Measurements from ENCODE around the gene ANKS1B.
A peak's percentile ranks its signal among the peaks of the same experiment; 100 is the strongest.

Gene ANKS1B

DNA sequence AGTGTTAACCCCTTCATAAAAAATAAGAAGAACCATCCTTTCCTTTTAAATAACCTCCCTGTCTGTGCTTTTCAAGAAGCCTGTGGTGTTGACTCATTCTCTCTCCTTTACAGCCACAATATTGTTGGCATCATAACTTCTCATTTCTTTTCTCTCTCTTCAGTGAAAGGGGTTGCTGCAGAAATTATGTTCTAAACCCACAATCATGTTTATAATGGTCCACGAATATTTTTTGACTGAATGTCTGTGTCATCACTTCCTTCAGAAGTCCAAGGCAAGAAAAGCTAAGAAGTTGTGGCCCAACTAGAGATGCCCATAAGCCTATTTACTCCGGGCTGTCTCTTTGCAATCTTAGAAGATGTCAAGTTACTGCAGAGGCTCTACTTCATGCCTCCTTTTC lies 851.3 kb downstream of the ANKS1B start:
- no peak for DNase-seq (ENCODE audit: low read depth in 2 of 2)

DNA sequence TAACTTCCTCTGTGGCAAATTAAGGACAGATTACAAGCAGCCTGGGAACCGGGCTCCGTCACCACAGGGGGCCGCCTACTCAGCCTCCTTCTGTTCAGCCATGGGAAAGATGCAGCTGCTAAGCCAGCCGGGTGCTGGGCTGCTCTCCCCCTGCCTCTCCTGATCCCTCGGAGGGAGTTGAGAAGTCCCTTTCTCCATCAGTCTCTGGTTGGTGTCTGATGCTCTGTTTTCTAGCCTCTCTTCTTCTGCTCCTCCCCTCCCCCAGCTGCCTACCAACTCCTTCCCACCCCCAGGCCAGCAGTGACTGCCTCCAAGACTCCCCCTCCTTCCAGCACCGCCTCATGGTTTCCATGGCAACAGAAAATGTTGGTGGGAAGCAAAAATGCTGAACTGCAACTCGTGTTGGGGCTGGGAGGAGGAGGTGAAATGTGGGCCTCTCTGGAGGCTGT lies 853.0 kb downstream of the ANKS1B start:
- peak; percentile 18 to 29 for DNase-seq (ENCODE audit: low read depth in 2 of 2)

DNA sequence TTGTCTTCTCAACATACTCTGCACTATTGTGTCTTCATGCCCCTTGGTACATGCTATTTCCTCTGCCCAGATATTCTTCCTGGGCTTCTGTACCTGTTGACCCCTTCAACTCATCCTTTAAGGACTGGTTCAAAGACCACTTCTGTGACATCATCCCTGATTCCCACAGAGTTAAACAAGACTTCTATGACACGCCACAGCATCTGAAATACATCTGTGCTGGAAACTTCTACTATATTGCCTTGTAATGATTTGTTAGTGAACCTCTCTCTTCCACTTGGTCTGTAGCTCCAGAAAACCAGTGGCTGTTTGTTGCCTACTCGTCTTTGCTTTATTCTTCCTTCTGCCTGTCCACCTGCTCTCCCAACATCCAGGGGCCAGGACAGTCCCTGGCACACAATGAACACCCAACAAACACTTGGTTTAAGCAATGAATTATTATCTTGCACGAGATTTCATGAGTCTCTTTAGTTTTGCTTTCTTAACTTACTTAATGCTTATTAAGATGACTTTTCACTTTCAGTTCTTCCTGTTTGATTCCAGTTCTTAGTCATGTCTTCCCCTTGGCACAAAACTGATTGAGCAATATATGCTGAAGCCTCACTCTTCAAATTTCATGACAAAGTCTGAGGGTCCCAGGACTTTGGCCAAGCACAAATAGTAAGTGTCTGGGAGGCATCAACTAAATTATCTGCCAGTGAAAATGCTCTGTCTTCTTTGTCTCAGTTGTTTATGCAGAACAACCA lies 853.8 kb downstream of the ANKS1B start:
- DNase-seq (ENCODE audit: low read depth in 2 of 2): peak in 1 of 2 experiments; percentile 5

DNA sequence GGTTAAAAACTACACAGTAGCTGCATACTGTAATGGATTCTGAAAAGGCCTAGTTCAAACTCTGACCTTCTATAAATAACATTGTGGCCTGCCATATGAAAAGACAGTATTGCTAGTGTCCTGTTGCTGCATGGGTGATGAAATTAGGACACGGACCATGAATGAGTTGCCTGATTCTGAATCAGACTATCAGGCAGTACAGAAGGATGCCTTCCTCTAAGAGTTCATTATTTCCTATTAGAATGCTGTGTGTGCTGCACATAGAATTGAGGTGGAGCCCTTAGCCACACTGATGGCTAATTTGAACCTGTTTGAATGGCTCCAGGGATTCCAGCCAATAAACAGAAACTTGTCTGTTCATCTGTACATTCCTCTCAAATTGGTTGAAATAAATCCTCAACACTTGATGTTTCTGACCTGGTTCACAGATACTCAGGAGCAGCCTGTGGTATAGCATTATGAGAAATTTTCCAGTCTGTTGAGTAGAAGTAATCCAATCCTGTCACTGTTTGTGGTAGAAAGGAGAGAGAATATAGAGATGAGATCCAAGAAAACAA lies 856.4 kb downstream of the ANKS1B start:
- DNase-seq (ENCODE audit: low read depth in 2 of 2): no peak

DNA sequence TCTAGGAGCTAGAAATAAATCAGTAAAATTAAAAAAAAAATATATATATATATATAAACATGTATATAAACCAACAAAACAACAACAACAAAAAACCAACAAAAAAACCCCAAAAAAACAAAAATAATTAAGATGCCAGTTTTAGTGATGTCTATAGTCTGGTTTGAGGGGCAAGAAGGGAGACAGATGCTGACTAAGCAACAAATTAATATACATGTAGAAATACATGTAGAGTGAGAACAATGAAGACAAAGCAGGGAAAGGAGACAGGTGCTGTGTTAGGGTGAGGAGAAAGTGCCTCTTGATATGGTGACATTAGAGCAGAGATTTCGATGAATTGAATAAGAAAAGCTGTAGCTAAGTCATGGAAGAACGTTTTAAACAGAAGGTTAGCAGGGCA lies 861.8 kb downstream of the ANKS1B start:
- no peak for DNase-seq (ENCODE audit: low read depth in 2 of 2)

DNA sequence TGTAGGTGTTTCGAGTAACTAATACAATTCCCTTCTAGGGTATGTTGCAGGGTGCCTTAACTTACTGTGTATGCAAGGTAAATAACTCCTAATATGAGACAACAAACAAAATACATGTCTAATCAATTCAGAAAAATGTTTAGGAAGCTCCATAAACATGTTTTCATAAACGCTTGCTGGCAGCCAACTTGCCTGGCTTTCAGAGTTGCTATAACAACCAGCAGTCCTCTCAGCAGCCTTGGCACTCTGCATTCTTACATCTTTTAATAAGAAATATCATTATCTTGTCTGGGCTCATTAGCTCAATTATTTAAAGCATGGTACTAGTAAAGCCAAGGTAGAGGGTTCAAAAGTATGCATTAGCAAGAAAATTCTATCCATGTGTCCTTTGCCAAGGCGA lies 862.2 kb downstream of the ANKS1B start:
- DNase-seq (ENCODE audit: low read depth in 2 of 2): no peak

DNA sequence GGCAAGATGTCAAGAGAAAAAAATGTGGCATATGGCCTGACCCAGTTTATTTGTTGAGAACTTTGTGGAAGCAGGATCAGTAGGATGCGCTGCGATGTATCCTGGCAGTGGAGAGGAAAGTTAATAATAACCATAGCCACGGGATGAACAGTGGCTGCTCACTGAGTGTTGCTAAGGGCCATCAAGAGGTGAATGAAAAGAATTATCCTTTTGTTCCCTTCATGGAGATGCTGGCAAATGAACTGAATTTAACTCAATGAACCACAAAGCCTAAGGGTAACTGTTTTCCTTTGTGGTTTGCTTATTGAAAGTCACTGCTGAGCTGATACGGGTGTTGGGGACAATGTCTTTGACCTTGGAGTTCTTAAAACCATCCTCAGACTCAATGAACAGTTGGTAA lies 863.2 kb downstream of the ANKS1B start:
- no peak for DNase-seq (ENCODE audit: low read depth in 2 of 2)

DNA sequence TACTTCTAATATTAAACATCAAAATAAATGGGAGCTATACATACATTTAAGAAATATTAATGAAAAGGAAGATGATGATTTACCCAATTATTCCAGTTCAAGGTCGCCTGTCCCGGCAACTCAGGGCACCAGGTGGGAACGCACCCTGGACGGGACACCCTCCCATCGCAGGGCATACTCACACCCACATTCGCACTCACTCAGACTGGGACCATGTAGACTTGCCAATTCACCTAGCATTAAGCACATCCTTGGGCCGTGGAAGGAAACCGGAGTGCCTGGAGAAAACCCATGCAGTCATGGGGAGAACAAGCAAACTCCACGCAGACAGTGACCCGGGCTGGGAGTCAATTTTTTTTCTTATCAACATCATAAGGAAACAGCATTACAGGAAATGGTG lies 864.8 kb downstream of the ANKS1B start:
- DNase-seq (ENCODE audit: low read depth in 2 of 2): no peak

DNA sequence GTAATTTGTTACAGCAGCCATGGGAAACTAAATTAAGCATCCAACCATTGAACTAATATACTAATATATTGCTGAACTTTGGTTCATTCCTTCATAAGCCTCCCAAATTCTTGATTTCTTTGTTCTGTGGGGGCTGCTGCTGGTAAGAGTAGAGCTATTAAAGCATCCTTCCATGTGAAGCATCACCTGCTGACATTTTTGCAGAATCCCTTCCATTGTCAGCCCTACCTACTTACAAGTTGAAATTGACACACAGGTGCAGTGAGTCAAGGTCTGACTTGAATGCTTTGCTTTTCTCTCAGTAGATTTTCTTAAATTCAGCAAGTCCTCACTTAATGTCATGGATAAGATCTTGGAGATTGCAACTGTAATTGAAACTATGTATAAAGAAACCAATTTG lies 865.3 kb downstream of the ANKS1B start:
- DNase-seq (ENCODE audit: low read depth in 2 of 2): no peak

DNA sequence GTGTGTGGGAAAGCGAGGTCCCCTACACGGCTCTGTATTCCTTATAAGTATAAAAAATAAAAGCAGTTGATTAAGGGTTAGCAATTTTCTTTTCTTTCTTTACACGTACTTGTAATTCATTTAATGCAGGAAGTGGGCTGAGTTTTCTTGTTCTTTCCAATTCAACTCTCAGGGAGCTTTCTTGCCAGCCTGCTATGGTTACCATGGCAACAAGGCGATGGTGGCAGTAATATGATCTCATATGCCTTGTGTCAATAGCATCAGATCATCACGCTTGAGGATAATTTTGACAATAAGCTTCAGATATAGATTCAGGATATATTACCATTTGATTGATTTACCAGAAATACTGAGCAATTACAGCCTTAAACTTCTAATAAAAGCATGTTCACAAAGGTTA lies 873.1 kb downstream of the ANKS1B start:
- no peak for DNase-seq (ENCODE audit: low read depth in 2 of 2)

DNA sequence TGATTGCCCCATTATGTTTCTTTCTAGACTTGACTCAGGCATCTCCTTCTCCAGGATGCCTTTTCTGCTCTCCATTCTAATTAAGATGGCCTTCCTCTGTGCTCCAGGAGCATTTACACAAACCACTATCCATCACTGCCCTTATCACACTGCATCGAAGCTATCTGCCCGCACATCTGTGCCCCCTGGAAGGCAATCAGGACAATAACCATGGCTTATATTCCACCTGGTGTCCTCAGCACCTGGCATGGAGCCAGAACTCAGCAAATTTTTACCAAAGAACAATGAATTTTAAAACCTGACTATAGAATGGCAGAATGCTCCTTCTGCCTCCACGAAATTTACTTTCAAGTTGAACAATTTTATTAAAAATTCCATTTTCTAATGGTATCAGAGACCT lies 873.9 kb downstream of the ANKS1B start:
- DNase-seq (ENCODE audit: low read depth in 2 of 2): no peak

DNA sequence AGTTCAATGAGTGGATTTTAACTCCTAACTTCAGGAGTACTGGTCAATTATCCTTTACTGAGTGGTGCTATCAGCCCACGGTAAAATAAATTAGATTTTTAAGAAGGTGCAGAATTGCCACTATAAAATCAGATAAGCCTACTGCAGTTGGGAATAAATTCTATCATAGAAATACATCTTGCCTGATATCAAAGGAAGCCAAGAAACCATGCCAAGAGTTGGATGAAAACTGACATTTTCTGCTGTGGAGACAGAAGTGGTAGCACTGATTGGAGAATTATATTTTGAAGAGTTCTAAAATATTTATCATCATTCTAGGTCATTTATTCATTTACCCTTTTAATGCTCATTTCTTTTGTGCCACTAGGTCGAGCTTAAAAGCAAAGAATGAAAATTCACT lies 874.5 kb downstream of the ANKS1B start:
- no peak for DNase-seq (ENCODE audit: low read depth in 2 of 2)

DNA sequence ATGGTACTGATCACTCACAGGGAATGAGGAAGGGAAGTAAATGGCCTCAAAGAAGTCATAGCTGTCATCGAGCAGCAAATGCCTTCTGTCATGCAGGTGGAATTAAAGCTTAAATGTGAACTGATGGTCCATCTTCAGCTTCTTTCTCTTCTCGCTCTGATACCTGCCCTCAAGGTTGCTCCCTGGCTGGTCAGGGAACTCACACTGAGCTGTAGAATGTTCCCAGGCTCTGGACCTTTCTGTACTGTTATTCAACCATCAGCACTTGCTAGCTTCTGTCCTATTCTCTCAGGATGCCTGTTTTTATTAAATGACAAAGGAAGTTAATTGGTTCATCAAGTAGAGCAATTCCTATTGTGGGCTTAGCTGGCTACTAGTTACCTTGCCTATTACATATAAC lies 875.8 kb downstream of the ANKS1B start:
- no peak for DNase-seq (ENCODE audit: low read depth in 2 of 2)

DNA sequence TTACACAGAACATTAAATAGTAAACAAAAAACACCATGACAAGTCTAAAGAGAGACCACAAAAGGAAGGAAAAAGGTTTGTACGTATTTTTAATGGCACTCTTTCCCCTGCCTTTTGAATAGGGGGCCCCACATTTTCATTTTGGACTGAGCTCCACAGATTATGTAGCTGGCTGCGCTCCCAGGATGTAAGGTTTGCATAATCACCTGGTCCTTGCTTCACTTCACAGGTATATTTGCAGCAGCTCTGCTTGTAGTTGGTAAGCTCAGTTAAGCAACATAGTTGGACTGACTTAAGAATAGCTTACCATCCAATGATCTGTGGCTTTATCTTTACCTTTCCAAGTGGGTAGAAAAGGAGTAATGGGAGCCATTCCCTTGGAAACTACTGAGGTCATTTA lies 885.0 kb downstream of the ANKS1B start:
- no peak for DNase-seq (ENCODE audit: low read depth in 2 of 2)

DNA sequence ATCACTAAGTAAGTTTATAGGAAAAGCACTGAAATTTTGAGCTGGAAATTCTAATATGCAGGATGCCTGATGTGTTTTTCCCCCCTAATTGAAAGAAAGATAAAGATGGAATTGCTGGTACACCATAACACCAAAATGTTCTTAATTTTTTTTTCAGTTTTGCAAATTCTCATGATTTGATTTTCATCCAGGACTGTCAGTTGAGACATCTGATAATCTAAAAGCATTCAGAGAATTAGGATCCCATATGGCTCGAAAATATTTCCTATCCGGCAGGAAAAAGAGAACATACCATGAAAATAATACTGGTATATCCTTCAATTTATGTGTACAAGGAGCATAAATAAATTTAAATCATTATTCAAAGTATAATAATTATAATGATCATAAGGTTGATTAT lies 887.6 kb downstream of the ANKS1B start:
- no peak for DNase-seq (ENCODE audit: low read depth in 2 of 2)

DNA sequence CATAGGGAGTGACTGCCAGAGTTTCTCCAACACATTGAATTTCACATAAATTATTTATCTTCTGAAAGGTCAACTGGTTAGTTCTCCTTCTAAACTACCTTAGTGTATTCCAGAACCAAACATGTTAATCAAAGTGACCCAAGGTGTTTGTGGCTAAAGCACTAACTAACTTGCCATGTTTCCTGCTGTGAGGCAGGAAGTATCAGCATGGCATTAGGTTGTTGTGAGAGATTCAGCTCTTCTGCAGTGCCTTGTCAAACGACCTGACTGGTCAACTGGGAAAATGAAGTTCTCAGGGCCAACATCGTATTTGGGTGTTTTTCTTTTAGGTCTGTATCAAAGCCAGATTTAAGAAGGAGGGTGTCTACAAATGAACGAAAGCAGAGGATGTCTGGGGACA lies 891.6 kb downstream of the ANKS1B start:
- DNase-seq (ENCODE audit: low read depth in 2 of 2): no peak

DNA sequence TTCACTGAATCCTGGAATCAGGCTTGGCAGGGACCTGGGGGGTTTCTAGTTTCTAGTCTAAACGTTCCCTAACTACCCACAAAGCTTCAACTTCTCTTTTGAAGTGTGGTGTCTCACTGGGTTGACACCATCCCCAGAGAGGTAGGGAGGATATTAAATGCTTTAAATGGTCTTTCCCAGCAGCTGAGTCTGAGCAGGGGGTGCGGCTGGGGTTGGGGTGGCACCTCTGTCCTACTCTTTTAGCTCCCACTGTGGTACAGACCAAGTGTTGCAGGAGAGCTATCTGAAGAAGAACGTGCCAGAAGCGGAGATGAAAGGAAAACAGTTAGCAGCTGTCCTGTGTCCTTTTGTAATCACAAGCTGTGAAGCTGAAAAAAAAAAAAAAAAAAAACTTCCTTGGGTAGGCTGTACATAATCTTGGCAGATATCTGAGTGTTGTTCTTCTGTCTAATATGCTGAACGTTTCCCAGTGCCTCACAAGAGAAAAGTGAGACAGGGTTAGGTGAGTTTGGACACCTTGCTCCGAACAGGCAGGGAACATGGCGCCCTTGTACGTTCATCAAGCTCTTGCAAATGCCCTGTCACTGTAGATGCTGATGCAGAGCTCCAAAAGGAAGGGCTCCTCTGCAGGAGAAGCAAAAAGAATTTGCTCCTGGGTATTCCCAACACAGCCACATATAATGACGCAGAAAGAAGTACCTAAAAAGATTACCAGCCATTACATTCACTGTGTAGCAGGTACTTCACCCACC lies 892.5 kb downstream of the ANKS1B start:
- no peak for DNase-seq (ENCODE audit: low read depth in 2 of 2)

DNA sequence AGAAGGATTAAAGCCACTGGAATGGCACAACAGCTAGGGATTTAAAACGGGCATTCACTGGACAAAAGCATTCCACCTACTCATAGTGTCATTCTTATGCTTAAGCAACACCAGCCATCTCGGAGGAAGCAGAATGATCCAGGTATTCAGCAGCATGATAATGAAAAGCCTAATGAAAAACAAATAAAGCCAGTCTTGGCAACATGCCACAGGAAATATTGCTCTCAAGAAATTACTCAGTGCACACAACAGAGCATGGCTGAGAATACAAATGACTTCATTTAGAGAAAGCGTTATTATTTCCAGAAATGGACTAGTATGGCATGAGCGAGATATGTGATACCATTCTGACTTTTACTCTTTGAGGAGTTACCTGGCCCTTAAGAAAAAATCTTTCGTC lies 897.5 kb downstream of the ANKS1B start:
- no peak for DNase-seq (ENCODE audit: low read depth in 2 of 2)

DNA sequence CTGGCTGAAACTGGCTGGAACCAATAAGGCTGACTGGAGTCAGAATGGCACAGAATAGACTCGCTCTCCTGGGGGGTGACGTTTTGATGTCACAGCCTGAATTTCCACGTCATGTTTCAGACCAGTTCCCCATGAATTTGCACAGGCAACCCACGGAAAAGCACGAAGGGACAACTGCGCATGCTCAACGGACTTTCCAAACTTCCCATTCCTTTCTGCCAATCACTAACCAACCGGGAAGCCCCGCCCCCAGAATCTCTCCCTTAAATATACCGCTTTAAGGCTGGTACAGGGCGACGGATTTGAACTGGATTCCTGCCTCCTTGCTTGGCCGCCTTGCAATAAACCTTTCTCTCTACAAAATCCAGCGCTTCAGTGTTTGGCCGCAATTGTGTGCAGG lies 904.9 kb downstream of the ANKS1B start:
- DNase-seq (ENCODE audit: low read depth in 2 of 2): no peak

DNA sequence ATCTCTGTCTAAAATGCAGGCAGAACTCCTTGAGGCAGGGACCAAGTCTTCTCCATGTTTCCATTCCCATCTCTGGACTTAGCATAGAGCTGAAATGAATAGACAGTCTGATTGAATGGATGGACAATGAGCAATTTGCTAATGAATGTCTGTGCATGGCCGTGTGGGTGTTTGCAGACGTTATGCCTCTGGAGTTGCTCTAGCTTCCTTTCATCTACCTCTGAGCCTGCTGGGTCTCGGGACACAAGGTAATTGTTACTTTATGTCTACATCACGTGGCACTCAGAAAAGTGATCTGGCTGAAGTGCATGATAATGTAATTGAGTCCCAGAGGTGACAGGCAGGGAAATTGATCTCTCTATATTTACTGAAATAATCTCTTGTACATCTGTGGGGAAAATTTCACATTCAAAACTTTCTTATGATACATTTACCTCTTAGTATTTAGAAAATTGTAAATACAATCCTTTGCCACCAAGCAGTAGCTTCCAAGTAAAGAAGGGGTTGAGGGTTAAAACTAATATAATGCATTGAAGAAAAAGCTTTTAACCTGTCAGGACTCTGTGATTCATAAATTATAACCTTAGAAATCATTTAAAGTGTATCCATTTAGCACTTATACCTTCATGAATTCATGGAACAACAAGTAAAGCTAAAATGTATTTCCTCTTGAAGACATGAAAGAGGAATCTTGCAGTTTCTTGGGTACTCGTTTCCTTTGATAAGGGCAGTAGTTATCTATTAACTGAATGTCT lies 915.6 kb downstream of the ANKS1B start:
- DNase-seq (ENCODE audit: low read depth in 2 of 2): no peak

DNA sequence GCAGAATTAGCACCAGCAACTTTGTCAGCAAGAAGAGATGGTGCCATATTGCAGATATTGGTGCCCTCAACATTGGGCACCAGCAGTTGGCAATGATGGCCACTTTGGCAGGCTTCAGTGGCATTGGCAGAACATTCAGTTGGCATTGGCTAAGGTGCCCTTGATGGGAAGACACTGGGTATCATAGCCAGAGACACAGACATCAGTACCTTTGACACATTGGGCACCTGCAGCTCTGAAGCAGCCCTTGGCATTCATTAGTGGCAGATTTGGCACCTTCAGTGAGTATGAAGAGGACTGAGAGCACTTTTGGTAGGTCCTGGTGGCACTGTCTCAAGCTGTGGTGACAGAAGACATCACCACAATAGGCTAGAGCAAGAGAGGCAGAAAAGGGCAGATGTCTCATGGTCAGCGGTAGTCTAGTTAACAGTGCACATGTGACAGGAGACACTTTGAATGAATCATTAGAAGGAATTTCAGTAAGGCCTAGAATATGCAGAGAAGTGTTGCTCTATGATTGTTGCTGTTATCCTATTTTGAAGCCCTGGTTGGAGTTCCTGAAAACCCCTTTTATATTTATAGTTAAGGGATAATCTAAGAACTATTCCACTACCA lies 917.5 kb downstream of the ANKS1B start:
- DNase-seq (ENCODE audit: low read depth in 2 of 2): no peak

DNA sequence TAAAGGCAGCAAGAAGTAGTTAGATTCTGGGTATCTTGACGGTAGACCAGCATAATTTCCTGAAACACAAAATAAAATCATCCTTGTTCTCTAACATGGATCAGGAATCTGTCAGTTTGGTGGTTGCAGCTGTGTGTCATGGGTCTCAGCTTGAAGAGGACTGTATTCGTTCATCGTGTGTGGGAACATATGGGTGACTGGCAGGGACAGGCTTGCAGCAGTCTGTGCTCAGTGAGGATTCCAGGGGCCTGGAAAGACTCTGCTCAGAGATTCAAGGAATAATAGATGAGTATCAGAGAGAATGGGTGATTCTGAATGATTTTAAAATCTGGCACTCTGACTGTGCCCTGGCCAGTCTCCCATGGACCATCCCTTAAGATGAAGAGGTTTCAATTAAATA lies 918.0 kb downstream of the ANKS1B start:
- no peak for DNase-seq (ENCODE audit: low read depth in 2 of 2)
